ENCODE data around the gene MKRN1.
"Not testable (repeated sequence)": the region's sequence is repeated elsewhere in the genome, so short reads cannot be mapped to it uniquely, and the experiment has no call there.

The MKRN1 gene

GRCh38 chr7:140479062-140479738, at the start of gene MKRN1:
Gene MKRN1 (minus strand): TSS chr7:140479505. CDS start chr7:140479344, 161 bp downstream.
- DNase-seq (ENCODE audit: insufficient read length, low spot score) (peak; percentile 86), FAIRE-seq (peak; percentile 38)
- peak; percentile 82 for TF ChIP-seq POLR2A (IDR thresholded peaks at IDR 0.05; ENCODE audit: low read depth, low read length)

- peak; percentile 53 for DNase-seq (ENCODE audit: insufficient read length, low spot score)
Observed at GRCh38 chr7:140526787-140527664, 47.7 kb upstream of the MKRN1 start.

GRCh38 chr7:140526214-140526613, 46.9 kb upstream of the MKRN1 start:
- DNase-seq (ENCODE audit: insufficient read length, low spot score) (no peak), FAIRE-seq (no peak)
- TF ChIP-seq POLR2A (IDR thresholded peaks at IDR 0.05; ENCODE audit: low read depth, low read length) = no peak

More at GRCh38 chr7:140526787-140527664, 47.7 kb upstream of the MKRN1 start:
- no peak for FAIRE-seq
- TF ChIP-seq POLR2A (IDR thresholded peaks at IDR 0.05; ENCODE audit: low read depth, low read length) = no peak

GRCh38 chr7:140525743-140526142, 46.4 kb upstream of the MKRN1 start:
- FAIRE-seq (no peak), DNase-seq (ENCODE audit: insufficient read length, low spot score) (no peak)
- no peak for TF ChIP-seq POLR2A (IDR thresholded peaks at IDR 0.05; ENCODE audit: low read depth, low read length)

GRCh38 chr7:140521421-140521820, 42.1 kb upstream of the MKRN1 start:
- DNase-seq (ENCODE audit: insufficient read length, low spot score) (no peak), FAIRE-seq (no peak)

GRCh38 chr7:140519007-140519399, 39.7 kb upstream of the MKRN1 start:
- no peak for TF ChIP-seq POLR2A (IDR thresholded peaks at IDR 0.05; ENCODE audit: low read depth, low read length)
- DNase-seq (ENCODE audit: insufficient read length, low spot score) (no peak), FAIRE-seq (no peak)

More at GRCh38 chr7:140521421-140521820, 42.1 kb upstream of the MKRN1 start:
- TF ChIP-seq POLR2A (IDR thresholded peaks at IDR 0.05; ENCODE audit: low read depth, low read length) = no peak

GRCh38 chr7:140518370-140519006, 39.2 kb upstream of the MKRN1 start:
- no peak for TF ChIP-seq POLR2A (IDR thresholded peaks at IDR 0.05; ENCODE audit: low read depth, low read length)
- FAIRE-seq = no peak
- DNase-seq (ENCODE audit: insufficient read length, low spot score) = no peak

- peak; percentile 87 for FAIRE-seq
Observed at GRCh38 chr7:140517546-140518369, 38.5 kb upstream of the MKRN1 start.

GRCh38 chr7:140512317-140513000, 33.2 kb upstream of the MKRN1 start:
- no peak for DNase-seq (ENCODE audit: insufficient read length, low spot score)
- TF ChIP-seq POLR2A (IDR thresholded peaks at IDR 0.05; ENCODE audit: low read depth, low read length) = no peak
- FAIRE-seq = no peak

More at GRCh38 chr7:140517546-140518369, 38.5 kb upstream of the MKRN1 start:
- no peak for TF ChIP-seq POLR2A (IDR thresholded peaks at IDR 0.05; ENCODE audit: low read depth, low read length)
- peak; percentile 89 for DNase-seq (ENCODE audit: insufficient read length, low spot score)

GRCh38 chr7:140509789-140510188, 30.5 kb upstream of the MKRN1 start:
- TF ChIP-seq POLR2A (IDR thresholded peaks at IDR 0.05; ENCODE audit: low read depth, low read length) = no peak
- DNase-seq (ENCODE audit: insufficient read length, low spot score) (no peak), FAIRE-seq (no peak)

GRCh38 chr7:140507556-140507955, 28.3 kb upstream of the MKRN1 start:
- not testable (repeated sequence) for FAIRE-seq; DNase-seq (ENCODE audit: insufficient read length, low spot score)

- TF ChIP-seq POLR2A (IDR thresholded peaks at IDR 0.05; ENCODE audit: low read depth, low read length) = no peak
- FAIRE-seq (no peak), DNase-seq (ENCODE audit: insufficient read length, low spot score) (no peak)
Observed at GRCh38 chr7:140506788-140507464, 27.6 kb upstream of the MKRN1 start.
